Measurements from ENCODE around the gene ZFHX2. TPM values are rescaled to one million over a fixed set of nuclear protein-coding genes. Genes with fewer than 3 reads are reported as not detected.
A peak's percentile ranks its signal among the peaks of the same experiment; 100 is the strongest.

The ZFHX2 gene
- total RNA-seq, 1 donor from 2014 or later: 27.3 TPM

DNA sequence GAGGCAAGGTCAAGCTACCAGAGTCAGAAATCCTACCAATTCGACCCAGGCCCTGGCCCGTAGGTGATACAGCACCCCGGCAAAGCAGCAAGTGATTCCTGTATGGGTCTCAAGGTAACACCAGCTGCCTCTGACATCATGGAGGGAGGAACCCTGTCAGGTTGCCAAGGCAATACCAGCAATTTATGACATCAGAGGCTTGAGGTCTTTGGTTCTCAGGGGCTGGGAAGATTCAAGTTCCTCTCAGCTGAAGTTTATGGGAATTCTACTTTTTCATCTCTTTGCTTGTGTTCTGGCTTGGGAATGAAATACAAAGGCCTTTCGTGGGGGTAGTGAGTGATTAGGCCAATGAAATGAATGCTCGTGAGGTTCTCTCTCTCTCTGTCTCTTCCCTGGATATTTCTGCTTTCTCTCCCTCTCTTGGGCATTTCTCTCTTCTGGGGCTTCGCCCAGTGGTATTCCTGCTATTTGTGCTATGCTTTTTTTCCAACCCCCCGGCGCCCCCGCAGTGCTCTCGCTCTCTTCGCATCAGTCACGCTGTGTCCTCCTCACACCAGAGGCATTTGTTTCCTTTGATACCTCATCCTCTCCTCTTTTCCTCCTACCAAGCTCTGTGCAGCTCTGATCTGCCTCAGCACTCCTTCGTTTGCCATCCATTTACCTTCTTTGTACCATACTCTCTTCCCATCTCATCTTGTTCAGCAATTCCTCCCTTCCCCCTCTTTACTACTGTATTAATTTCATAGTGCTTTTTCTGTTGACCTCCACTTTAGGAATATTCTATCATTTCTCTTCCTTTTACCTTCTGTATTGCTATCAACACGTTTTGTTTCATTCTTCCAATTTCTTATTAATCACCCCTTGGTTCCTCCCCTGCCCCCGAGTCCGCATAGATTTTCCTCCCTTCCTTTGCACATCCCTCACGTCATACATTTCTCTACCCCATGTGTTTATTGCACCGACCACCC, 2.9 kb downstream of the ZFHX2 start:
- Histone ChIP-seq H4K20me1 (ENCODE audit: insufficient read depth, low read length) (no peaks in the 10 kb centered on the region), H3K9me3 (ENCODE audit: insufficient read depth, low read depth, low read length) (no peaks in the 10 kb centered on the region), H3K4me1 (ENCODE audit: insufficient read depth, low read length) (peaks cover 20% of the 10 kb centered on the region), H3K36me3 (ENCODE audit: insufficient read depth, low read length) (no peaks in the 10 kb centered on the region), H3K79me2 (ENCODE audit: insufficient read depth, low read length) (peaks cover 5% of the 10 kb centered on the region), H2AFZ (ENCODE audit: low read depth, low read length) (peak overlapping the region; percentile 28), H3K4me3 (ENCODE audit: insufficient read depth, low read depth, low read length) (no peak overlapping the region), H3K27ac (ENCODE audit: low read depth, low read length) (peak overlapping the region; percentile 74), H3K9ac (ENCODE audit: low read length) (peak overlapping the region; percentile 57), H3K27me3 (ENCODE audit: insufficient read depth, low read length) (no peaks in the 10 kb centered on the region), H3K4me2 (ENCODE audit: low read length) (peak overlapping the region; percentile 98)
- Mint-ChIP-seq H3K36me3 (ENCODE audit: low read depth, unreplicated experiment) (peaks cover 9% of the 10 kb centered on the region), H3K27ac (ENCODE audit: unreplicated experiment) (no peak overlapping the region), H3K27me3 (ENCODE audit: low read depth, unreplicated experiment) (no peaks in the 10 kb centered on the region), H3K4me1 (ENCODE audit: low read depth, unreplicated experiment) (peaks cover 17% of the 10 kb centered on the region), H3K9me3 (ENCODE audit: unreplicated experiment) (peaks cover 2% of the 10 kb centered on the region), H3K4me3 (ENCODE audit: unreplicated experiment) (no peak overlapping the region)
- TF ChIP-seq EZH2 (IDR thresholded peaks at IDR 0.05; ENCODE audit: insufficient read depth, low read length) (no peak), CTCF (IDR thresholded peaks at IDR 0.05; ENCODE audit: insufficient read depth, low read depth, low read length) (no peak)
- DNase-seq (ENCODE audit: low read depth): peak; percentile 56
- no peak for FAIRE-seq

DNA sequence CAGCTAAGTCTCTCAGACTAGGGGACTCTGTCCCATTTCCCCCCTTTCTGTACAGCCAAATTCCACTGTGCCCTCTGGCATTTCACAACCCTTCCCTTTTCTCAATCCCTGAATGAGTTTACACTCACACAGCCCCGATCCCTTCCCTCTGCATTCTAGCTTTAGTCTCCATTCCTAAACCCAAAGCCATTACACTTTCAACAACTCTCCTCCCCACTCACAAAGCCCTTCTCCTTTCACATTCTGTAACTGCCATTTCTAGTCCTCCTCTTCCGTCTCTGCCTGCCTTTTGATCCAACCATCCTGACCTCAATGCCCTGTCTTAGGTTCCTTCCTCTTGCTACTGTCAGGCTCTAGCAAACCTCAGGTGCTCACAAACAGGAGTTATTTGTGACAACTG, 3.6 kb downstream of the ZFHX2 start:
- no peaks in the 10 kb centered on the region for H3K36me3 ChIP-seq (ENCODE audit: insufficient read depth, low read length)
- peak overlapping the region; percentile 74 for H3K27ac ChIP-seq (ENCODE audit: low read depth, low read length)
- no peak overlapping the region for H3K27ac Mint-ChIP-seq (ENCODE audit: unreplicated experiment)
- H3K9me3 Mint-ChIP-seq (ENCODE audit: unreplicated experiment): peaks cover 2% of the 10 kb centered on the region
- H3K79me2 ChIP-seq (ENCODE audit: insufficient read depth, low read length): peaks cover 5% of the 10 kb centered on the region
- peak overlapping the region; percentile 98 for H3K4me2 ChIP-seq (ENCODE audit: low read length)
- H3K36me3 Mint-ChIP-seq (ENCODE audit: low read depth, unreplicated experiment): peaks cover 9% of the 10 kb centered on the region
- H4K20me1 ChIP-seq (ENCODE audit: insufficient read depth, low read length): no peaks in the 10 kb centered on the region
- no peaks in the 10 kb centered on the region for H3K9me3 ChIP-seq (ENCODE audit: insufficient read depth, low read depth, low read length)
- peaks cover 20% of the 10 kb centered on the region for H3K4me1 ChIP-seq (ENCODE audit: insufficient read depth, low read length)
- H3K9ac ChIP-seq (ENCODE audit: low read length): peak overlapping the region; percentile 57
- H2AFZ ChIP-seq (ENCODE audit: low read depth, low read length): no peak overlapping the region
- no peak for TF ChIP-seq CTCF (IDR thresholded peaks at IDR 0.05; ENCODE audit: insufficient read depth, low read depth, low read length)
- no peak for TF ChIP-seq EZH2 (IDR thresholded peaks at IDR 0.05; ENCODE audit: insufficient read depth, low read length)
- H3K27me3 Mint-ChIP-seq (ENCODE audit: low read depth, unreplicated experiment): no peaks in the 10 kb centered on the region
- H3K4me3 Mint-ChIP-seq (ENCODE audit: unreplicated experiment): no peak overlapping the region
- H3K4me1 Mint-ChIP-seq (ENCODE audit: low read depth, unreplicated experiment): peaks cover 17% of the 10 kb centered on the region
- DNase-seq (ENCODE audit: low read depth) (no peak), FAIRE-seq (no peak)
- no peak overlapping the region for H3K4me3 ChIP-seq (ENCODE audit: insufficient read depth, low read depth, low read length)
- no peaks in the 10 kb centered on the region for H3K27me3 ChIP-seq (ENCODE audit: insufficient read depth, low read length)

Measured in astrocyte (in vitro differentiated cells and primary cell).